GM19023 (cell line): ENCODE measurements around the gene PPDPF.

ENCODE experiments used
- ATAC-seq: cut with Tn5 transposase; IDR thresholded peaks from one replicate; pipeline ENCODE4 v1.9.1; 2021; ENCODE audit warnings: mild to moderate bottlenecking, moderate library complexity; ENCODE audit not compliant: unreplicated experiment

PPDPF gene

GRCh38 chr20:63519668-63520503, 679 bp upstream of the PPDPF start:
- ATAC-seq = peak; percentile 41

DNA sequence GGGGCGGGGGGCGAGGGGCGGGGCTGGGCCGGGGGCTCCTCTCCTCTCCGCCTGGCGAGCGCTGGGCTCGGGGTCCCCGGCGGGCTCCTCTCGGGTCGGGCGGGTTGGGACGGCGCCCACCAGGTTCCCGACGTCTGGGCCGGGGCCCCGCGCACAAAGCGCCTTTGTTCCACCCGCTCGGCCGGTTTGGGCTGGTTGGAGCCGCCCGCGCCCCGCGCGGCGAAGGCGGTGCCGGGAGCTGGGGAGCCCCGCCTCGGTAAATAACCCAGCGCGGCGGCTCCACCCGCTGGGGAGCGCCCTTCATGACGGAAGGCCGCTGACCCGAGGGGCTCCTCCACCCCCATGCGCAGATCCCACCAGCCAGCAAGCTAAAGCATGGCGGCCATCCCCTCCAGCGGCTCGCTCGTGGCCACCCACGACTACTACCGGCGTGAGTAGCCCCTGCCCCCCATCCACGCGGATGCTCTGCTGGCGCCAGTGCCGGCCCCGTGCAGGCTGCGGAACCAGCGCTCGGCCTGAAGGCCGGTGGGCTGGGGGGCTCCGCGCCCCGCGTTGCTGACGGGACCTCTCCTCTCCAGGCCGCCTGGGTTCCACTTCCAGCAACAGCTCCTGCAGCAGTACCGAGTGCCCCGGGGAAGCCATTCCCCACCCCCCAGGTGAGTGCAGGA, 503 bp downstream of the PPDPF start:
- ATAC-seq = peak; percentile 49

DNA sequence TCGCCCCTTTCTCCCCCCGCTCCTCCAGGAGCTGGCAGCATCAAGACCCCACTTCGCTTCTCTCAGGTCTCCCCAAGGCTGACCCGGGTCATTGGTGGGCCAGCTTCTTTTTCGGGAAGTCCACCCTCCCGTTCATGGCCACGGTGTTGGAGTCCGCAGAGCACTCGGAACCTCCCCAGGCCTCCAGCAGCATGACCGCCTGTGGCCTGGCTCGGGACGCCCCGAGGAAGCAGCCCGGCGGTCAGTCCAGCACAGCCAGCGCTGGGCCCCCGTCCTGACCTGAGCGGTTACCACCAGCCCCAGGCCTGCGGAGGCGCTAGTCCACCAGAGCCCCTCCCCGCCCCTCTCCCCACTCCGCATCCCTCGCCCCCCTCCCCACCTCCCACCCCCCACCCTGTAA, 1.0 kb downstream of the PPDPF start:
- ATAC-seq = no peak

DNA sequence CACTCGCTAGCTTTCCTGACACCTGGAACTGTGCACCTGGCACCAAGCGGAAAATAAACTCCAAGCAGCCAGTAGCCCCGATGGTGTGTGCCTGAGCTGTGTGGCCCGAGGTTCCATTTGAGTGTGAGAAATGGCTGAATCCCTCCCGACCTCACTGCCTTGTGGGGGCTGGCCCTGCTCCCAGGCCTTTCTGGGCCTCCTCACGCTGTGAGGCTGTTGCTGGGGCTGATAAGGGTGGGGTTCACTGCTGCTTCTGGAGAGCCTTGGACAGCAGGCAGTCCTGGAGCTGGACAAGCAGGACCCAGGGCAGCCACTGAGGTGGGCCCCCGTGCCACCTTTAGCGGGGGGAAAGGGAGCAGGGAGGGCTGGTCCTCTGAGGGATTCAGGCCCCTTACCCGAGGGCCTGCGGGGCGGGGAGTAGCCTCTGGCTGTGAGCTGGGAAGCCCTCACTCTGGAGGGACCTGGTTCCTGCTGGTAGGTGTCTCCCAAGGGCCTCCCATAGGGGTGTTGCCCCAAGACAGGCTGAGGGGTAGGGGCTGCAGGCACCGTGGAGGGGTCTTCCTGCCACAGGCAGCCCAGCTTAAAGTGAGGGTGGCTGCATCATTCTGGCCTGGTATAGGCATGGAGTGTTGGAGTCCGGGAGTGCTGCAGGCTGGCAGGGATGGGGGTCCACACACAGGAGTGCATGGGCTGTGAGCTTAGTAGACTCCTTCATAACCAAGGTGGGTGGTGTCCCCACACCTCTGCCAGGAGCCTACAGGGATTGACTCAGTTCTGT, 1.7 kb downstream of the PPDPF start:
- no peak for ATAC-seq

DNA sequence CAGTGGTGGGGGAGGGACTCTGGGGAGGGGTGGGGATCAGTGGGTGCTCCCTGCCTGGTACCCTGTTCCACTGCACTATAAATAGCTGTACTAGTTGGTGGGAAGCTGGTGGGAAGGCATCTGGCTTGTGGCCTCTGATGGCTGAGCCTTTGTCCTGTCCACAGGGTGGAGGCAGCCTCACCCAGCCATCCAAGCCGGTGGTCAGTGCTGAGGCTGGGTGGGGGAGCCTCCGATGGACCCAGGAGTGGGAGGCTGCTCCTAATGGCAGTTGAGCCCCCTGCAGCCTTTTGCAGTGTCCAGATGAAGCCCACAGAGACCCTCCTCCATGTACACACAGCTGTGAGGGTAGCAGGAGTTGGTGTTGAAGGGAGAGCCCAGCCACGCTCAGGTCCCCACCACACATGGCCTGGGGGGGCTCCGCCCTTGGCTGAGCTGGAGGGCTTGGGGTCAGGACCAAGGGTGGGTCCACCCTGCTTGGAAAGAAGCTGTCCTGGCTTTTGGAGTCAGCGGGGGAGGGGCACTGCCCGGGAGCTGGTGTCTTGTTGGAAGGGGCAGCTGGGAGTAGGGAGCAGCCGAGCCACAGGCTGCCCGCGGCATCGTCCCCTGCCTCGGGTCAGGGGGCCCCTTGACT, 2.5 kb downstream of the PPDPF start:
- ATAC-seq = no peak

DNA sequence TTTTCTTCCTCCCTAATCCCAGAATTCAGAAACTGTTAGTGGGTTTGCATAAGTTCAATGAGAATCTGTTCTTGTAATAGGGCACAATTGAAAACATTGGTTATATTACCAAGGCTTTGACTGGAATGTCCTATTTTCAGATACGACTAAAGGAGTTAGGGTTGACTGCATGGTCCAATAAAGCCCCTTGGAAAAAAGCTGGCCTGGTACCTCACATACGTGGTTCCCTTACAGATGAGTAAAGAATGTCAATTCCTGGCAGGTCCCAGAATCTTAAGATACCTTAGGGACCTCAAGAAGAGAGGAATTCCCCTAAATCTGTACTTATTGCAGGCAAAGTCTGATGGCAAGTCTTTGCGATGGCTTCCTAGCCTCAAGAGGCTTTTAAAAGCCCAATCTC, 4.6 kb downstream of the PPDPF start:
- ATAC-seq = no peak

DNA sequence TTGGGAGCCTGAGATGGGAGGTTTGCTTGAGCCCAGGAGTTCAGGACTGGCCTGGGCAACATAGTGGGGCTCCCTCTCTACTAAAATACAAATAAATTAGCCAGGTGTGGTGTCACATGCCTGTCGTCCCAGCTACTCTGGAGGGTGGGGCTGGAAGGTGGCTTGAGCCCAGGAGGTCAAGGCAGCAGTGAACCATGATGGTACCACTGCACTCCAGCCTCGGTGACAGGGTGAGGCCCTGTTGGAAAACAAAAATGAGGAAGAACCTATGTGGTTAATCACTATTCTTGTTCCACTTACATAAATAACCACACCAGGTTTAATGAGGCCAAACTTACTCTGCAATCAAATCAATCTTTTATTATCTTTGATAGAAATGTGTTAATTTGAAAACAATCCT, 5.4 kb downstream of the PPDPF start:
- no peak for ATAC-seq

GRCh38 chr20:63527184-63527583, 6.6 kb downstream of the PPDPF start:
- ATAC-seq = no peak

GRCh38 chr20:63529180-63529860, 8.8 kb downstream of the PPDPF start:
- no peak for ATAC-seq

DNA sequence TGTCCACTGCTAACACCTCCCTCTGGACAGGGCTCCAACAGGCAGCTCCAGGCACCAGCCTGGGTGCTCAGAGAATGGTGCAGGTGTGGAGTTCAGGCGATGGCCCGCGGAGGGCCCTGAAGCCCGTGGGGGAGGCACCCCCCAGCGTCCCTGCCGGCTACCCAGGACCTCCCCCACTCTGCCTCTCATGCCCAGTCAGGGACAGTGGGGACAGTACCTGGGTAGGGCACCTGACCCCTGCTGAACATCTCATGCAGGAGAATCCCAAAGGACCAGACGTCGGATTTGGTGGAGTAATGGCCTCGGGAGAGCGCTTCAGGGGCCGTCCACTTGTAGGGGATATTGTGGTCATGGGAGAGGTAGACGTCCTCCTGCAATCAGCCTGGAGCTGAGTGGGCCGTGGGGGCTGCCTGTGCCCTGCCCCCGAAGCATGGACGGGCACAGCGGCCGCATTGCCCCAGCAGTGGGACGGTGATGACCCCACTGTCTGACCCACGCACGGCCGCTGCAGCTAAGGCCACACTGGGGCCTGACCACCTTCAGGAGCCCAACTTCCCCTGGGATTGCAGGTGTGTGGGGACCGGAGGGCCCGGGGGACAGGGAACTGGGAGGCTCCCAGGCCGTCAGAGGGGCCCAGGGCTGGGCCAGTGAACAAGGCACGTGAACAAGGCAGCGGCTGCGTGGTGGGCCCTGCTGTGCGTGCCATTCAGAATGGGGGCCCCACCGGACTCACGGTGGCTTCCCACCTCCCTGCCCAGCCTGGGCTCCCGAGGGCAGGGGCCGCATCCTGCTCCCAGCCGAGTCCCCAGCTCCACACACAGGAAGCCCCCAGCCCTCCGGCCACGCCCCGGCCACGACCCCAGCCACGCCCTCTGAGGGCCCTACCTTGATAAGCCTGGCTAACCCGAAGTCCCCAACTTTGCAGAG, 9.6 kb downstream of the PPDPF start:
- no peak for ATAC-seq

GRCh38 chr20:63530788-63531160, 10.2 kb downstream of the PPDPF start:
- ATAC-seq = no peak

- ATAC-seq = no peak
Measured at GRCh38 chr20:63531686-63532448, 11.3 kb downstream of the PPDPF start.

GRCh38 chr20:63532449-63532971, 11.9 kb downstream of the PPDPF start:
- ATAC-seq = no peak

DNA sequence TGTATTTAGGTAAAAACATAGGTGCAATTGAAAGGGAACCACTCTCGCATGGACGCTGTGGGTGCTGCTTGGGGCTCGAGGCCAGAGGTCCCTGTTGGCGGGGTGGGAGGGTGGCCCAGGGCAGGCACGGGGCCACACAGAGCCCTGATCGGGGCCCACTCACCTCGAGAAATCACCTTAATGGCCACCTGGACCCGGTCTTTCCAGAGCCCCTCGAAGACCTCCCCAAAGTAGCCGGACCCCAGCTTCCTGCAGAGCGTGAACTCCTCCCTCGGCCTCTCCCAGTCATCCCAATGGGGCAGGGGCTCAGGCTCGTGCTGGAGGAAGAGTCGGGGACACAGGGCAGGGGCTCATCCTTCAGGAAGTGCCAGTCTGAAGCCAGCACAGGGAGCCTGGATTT, 12.8 kb downstream of the PPDPF start:
- no peak for ATAC-seq

- no peak for ATAC-seq
Measured at GRCh38 chr20:63533871-63534393, 13.4 kb downstream of the PPDPF start.

GRCh38 chr20:63534427-63534830, 13.9 kb downstream of the PPDPF start:
- no peak for ATAC-seq

- no peak for ATAC-seq
Measured at GRCh38 chr20:63534831-63535651, 14.5 kb downstream of the PPDPF start.
